Activated naive CD4-positive, alpha-beta T cell treated with anti-CD3 and anti-CD28 coated beads for 36 hours (primary cell): ENCODE data around the gene PTGES3. TPM values are rescaled to one million over a fixed set of nuclear protein-coding genes. Genes with fewer than 3 reads are reported as not detected.

Experiments used
- total RNA-seq, 2 experiments: library from RNA; stranded (reverse); gene quantifications; one replicate each; pipeline ENCODE4 v1.2.3, GENCODE V29; 2021

PTGES3 gene
- total RNA-seq, 2 experiments from 2014 or later, result 289 to 293 TPM

Other genes starting within 250 kb of the PTGES3 start
- gene TIMELESS, start 238.9 kb downstream of the PTGES3 start, total RNA-seq, result 10 to 100 TPM; 69.9 to 70.8 TPM
- not detected for gene MIP, start 233.6 kb downstream of the PTGES3 start, total RNA-seq
- gene SPRYD4, start 219.7 kb downstream of the PTGES3 start, total RNA-seq, result 1 to 10 TPM; 2.2 TPM
- gene GLS2, start 200.1 kb downstream of the PTGES3 start, total RNA-seq, result 1 to 10 TPM; 4.6 to 5.5 TPM
- 1 to 10 TPM; 2.5 to 5.1 TPM for gene RBMS2, start 166.5 kb downstream of the PTGES3 start, total RNA-seq
- gene BAZ2A, start 58.0 kb downstream of the PTGES3 start, total RNA-seq, result 10 to 100 TPM; 78.3 to 80.0 TPM
- gene ATP5F1B, start 42.3 kb downstream of the PTGES3 start, total RNA-seq, result 100 to 1,000 TPM; 854 to 863 TPM
- 1,000 to 10,000 TPM; 1,279 to 1,321 TPM for gene NACA, start 37.0 kb upstream of the PTGES3 start, total RNA-seq
- 10 to 100 TPM; 74.9 to 75.0 TPM for gene PRIM1, start 64.0 kb upstream of the PTGES3 start, total RNA-seq
- 1 to 10 TPM; 3.5 to 3.7 TPM for gene HSD17B6, start 75.0 kb upstream of the PTGES3 start, total RNA-seq
- not detected for gene SDR9C7, start 246.1 kb upstream of the PTGES3 start, total RNA-seq